Activated T-cell treated with anti-CD3 and anti-CD28 coated beads, Interleukin-2, amount 50 U/mL, for 48 hours (primary cell): Measurements from ENCODE around the gene PRAMEF18.
"Not testable (repeated sequence)": the region's sequence is repeated elsewhere in the genome, so short reads cannot be mapped to it uniquely, and the experiment has no call there.

Experiments used
- DNase-seq, 2 experiments: peaks; one replicate each; pipeline ENCODE4 v3.0.0-alpha.2; 2020

Gene PRAMEF18

DNA sequence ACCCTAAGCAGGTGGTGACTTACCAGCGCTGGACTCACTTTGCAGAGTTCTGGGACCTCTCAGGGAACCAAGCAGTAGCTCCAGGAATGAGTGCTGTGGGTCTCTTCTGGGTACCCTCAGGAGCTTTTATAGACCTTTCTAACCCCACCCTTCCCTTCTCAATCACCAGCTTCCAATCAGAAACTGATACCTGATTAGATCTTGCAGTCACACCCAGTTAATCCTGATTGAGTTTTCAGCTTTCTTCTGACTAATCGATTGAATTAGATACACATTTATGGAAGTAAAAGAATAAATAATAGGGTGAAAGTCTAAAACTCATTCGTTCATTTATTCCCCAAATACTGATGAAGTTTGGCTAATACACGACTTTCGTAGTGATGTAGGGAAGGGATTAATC lies 24.6 kb downstream of the PRAMEF18 start, which contains the start of gene PRAMEF13:
PRAMEF13 (minus strand) TSS at position 101 of the 400 bp plus-strand sequence. CDS start 1,820 bp downstream, outside the sequence.
- DNase-seq, result not testable (repeated sequence)
